Hepatocyte (in vitro differentiated cells): ENCODE data around the gene ZNRF3. TPM values are rescaled to one million over a fixed set of nuclear protein-coding genes. Genes with fewer than 3 reads are reported as not detected.

Source experiments
- DNase-seq: peaks from one replicate; pipeline ENCODE4 v3.0.0-alpha.2; 2016; ENCODE audit warnings: low spot score
- H2AFZ ChIP-seq: fragments of 200-600 bp; sonication (generic); 2 replicates; pipeline ENCODE4 v1.6.0; 2016; ENCODE audit warnings: antibody characterized with exemption, mild to moderate bottlenecking
- H3K27ac ChIP-seq: fragments of 200-600 bp; sonication (generic); 2 replicates; pipeline ENCODE4 v1.5.1; 2016; ENCODE audit warnings: mild to moderate bottlenecking
- H3K27me3 ChIP-seq: fragments of 200-600 bp; sonication (generic); 2 replicates; pipeline ENCODE4 v1.6.1; 2016
- H3K36me3 ChIP-seq: fragments of 200-600 bp; sonication (generic); replicated peaks from 2 replicates; pipeline ENCODE4 v1.5.1; 2016; ENCODE audit warnings: low read depth; ENCODE audit not compliant: insufficient read depth
- H3K4me1 ChIP-seq: fragments of 200-600 bp; sonication (generic); 2 replicates; pipeline ENCODE4 v1.5.1; 2016; ENCODE audit warnings: mild to moderate bottlenecking, moderate library complexity; ENCODE audit not compliant: insufficient read depth
- H3K4me2 ChIP-seq: fragments of 200-600 bp; sonication (generic); 2 replicates; pipeline ENCODE4 v1.6.0; 2016
- H3K4me3 ChIP-seq: fragments of 200-600 bp; sonication (generic); 2 replicates; pipeline ENCODE4 v1.5.1; 2016; ENCODE audit warnings: mild to moderate bottlenecking
- H3K79me2 ChIP-seq: fragments of 200-600 bp; sonication (generic); 2 replicates; pipeline ENCODE4 v1.6.0; 2017; ENCODE audit warnings: mild to moderate bottlenecking
- H3K9me2 ChIP-seq: fragments of 200-600 bp; sonication (generic); replicated peaks from 2 replicates; pipeline ENCODE4 v1.6.0; 2017; ENCODE audit warnings: mild to moderate bottlenecking; ENCODE audit not compliant: insufficient read depth
- H3K9me3 ChIP-seq: fragments of 200-600 bp; sonication (generic); 2 replicates; pipeline ENCODE4 v1.5.1; 2016; ENCODE audit warnings: low read depth, mild to moderate bottlenecking
- H4K20me1 ChIP-seq: fragments of 200-600 bp; sonication (generic); 2 replicates; pipeline ENCODE4 v1.6.0; 2016; ENCODE audit warnings: mild to moderate bottlenecking; ENCODE audit not compliant: insufficient read depth, poor library complexity, severe bottlenecking
- CTCF ChIP-seq: fragments of 200-600 bp; sonication (generic); IDR thresholded peaks from 2 replicates; pipeline ENCODE4 v1.5.1; 2016; ENCODE audit warnings: antibody characterized with exemption, mild to moderate bottlenecking; ENCODE audit not compliant: poor library complexity
- EZH2 ChIP-seq: fragments of 200-600 bp; sonication (generic); IDR thresholded peaks from 2 replicates; pipeline ENCODE4 v1.6.1; 2016; ENCODE audit warnings: antibody characterized with exemption, mild to moderate bottlenecking, borderline replicate concordance
- EZH2phosphoT487 ChIP-seq: fragments of 200-600 bp; sonication (generic); IDR thresholded peaks from one replicate; pipeline ENCODE4 v1.6.1; 2018; ENCODE audit warnings: antibody characterized with exemption, mild to moderate bottlenecking, low read depth, moderate library complexity; ENCODE audit not compliant: unreplicated experiment, severe bottlenecking
- WGBS: methylation state at CpG from one replicate; pipeline ENCODE4 v1.1.6; 2016; ENCODE audit warnings: low lambda C conversion rate; ENCODE audit errors: missing lambda C conversion rate; 5-methylcytosine and 5-hydroxymethylcytosine counted together
- polyA plus RNA-seq: library from polyadenylated mRNA; unstranded; fragments of >200 nt; fragmentation: Nextera tagmentation; extraction: Ambion mirVana; gene quantifications from 2 replicates; pipeline ENCODE4 v1.2.1, GENCODE V29; 2016
- total RNA-seq: library from RNA; depleted of rRNA; stranded (reverse); fragments of >200 nt; gene quantifications from 2 replicates; pipeline ENCODE4 v1.2.3, GENCODE V29; 2014

ZNRF3 gene
- total and polyA plus RNA-seq, 2 experiments from 2014 or later: 8.9 to 14.7 TPM

DNA sequence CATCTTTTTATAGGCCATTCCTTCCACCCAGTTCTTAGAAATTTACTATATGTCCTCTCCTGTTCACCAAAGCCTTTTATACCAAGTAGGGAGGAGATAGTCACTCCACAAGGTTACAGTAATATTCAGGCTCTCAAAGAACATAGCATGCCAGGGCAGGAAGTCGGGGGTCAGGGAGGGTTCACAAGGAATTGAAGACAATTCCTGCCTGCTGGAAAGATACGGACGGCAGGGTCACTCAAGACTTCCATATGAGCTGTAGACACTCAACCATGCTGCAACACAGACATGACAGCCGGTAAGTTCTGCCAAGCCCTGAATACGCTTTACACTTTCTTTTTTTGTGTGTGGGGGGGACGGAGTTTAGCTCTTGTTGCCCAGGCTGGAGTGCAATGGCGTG, 177.6 kb downstream of the ZNRF3 start:
- no peaks in the 10 kb centered on the region for H3K27me3 ChIP-seq
- no peaks in the 10 kb centered on the region for H3K79me2 ChIP-seq
- no peak overlapping the region for H3K4me2 ChIP-seq
- H2AFZ ChIP-seq: no peak overlapping the region
- no peaks in the 10 kb centered on the region for H3K9me2 ChIP-seq
- no peaks in the 10 kb centered on the region for H3K4me1 ChIP-seq
- no peaks in the 10 kb centered on the region for H3K36me3 ChIP-seq
- H3K4me3 ChIP-seq: no peak overlapping the region
- 93% methylated on average over 7 of the region's 7 CpGs for WGBS
- no peak for DNase-seq
- TF ChIP-seq EZH2phosphoT487: no peak
- no peak for TF ChIP-seq CTCF
- no peak for TF ChIP-seq EZH2
- no peaks in the 10 kb centered on the region for H4K20me1 ChIP-seq
- no peaks in the 10 kb centered on the region for H3K9me3 ChIP-seq
- H3K27ac ChIP-seq: no peak overlapping the region

- H3K4me1 ChIP-seq: no peaks in the 10 kb centered on the region
- DNase-seq: no peak
- TF ChIP-seq EZH2phosphoT487 (no peak), CTCF (no peak), EZH2 (no peak)
- no peak within 1 kb of the TSS for H3K4me3 ChIP-seq
- no peaks in the 10 kb centered on the region for H3K9me3 ChIP-seq
- H3K4me2 ChIP-seq: no peak within 1 kb of the TSS
- H3K27ac ChIP-seq: no peak within 1 kb of the TSS
- no peaks in the 10 kb centered on the region for H3K9me2 ChIP-seq
- H3K36me3 ChIP-seq: no peaks in the 10 kb centered on the region
- no peaks in the 10 kb centered on the region for H3K79me2 ChIP-seq
- WGBS: 76% methylated on average over 2 of the region's 2 CpGs
- no peaks in the 10 kb centered on the region for H3K27me3 ChIP-seq
- no peaks in the 10 kb centered on the region for H4K20me1 ChIP-seq
- H2AFZ ChIP-seq: no peak within 1 kb of the TSS
These were observed 178.4 kb downstream of the ZNRF3 start, which contains the start of gene C22orf31 for GRCh38 chr22:29061773-29062172. C22orf31 (minus strand) TSS chr22:29061831; CDS start chr22:29061792, 39 bp downstream.

GRCh38 chr22:29062286-29062821, 179.0 kb downstream of the ZNRF3 start:
- no peak overlapping the region for H2AFZ ChIP-seq
- no peaks in the 10 kb centered on the region for H3K27me3 ChIP-seq
- H3K4me3 ChIP-seq: no peak overlapping the region
- DNase-seq: no peak
- H3K79me2 ChIP-seq: no peaks in the 10 kb centered on the region
- no peaks in the 10 kb centered on the region for H3K36me3 ChIP-seq
- no peak overlapping the region for H3K27ac ChIP-seq
- TF ChIP-seq EZH2phosphoT487 (no peak), EZH2 (no peak), CTCF (no peak)
- H3K4me2 ChIP-seq: no peak overlapping the region
- WGBS: 59% methylated on average over 8 of the region's 8 CpGs
- H4K20me1 ChIP-seq: no peaks in the 10 kb centered on the region
- no peaks in the 10 kb centered on the region for H3K9me3 ChIP-seq
- H3K4me1 ChIP-seq: no peaks in the 10 kb centered on the region
- H3K9me2 ChIP-seq: no peaks in the 10 kb centered on the region
